Measurements from ENCODE around the gene REL.

DNA sequence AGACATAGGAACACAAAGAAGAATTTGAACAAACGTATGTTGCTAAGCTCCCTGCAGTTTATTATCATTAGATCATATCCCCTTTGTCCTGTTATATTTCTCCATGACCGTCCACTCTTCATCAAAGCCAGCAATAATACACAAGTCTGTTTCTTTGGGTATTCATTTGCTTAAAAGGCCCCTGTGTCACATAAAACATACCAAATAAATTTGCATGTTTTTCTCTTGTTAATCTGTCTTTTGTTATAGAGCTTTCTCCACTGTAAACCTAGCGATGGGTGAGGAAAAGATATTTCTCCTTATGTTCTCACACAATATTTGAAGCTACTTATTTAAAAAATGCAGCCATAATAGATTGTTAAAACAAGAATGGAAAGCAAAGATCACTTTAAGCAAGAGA lies 42.9 kb upstream of the REL start:
- TF ChIP-seq TARDBP (IDR thresholded peaks at IDR 0.05) (no peak), FOXM1 (IDR thresholded peaks at IDR 0.05; ENCODE audit: borderline replicate concordance) (no peak), FOXK2 (IDR thresholded peaks at IDR 0.05) (no peak), BHLHE40 (IDR thresholded peaks at IDR 0.05; ENCODE audit: borderline replicate concordance) (no peak), FOXA1 (IDR thresholded peaks at IDR 0.05) (no peak), SUZ12 (IDR thresholded peaks at IDR 0.05) (no peak), SP1 (IDR thresholded peaks at IDR 0.05) (no peak), ARNT (IDR thresholded peaks at IDR 0.05) (no peak), ELF4 (IDR thresholded peaks at IDR 0.05) (no peak), NFRKB (IDR thresholded peaks at IDR 0.05) (no peak), HDGF (IDR thresholded peaks at IDR 0.05; ENCODE audit: borderline replicate concordance) (no peak), CTBP1 (IDR thresholded peaks at IDR 0.05; ENCODE audit: borderline replicate concordance) (no peak), LEF1 (IDR thresholded peaks at IDR 0.05; ENCODE audit: borderline replicate concordance) (no peak)
- TF ChIP-seq, protein P1, sequence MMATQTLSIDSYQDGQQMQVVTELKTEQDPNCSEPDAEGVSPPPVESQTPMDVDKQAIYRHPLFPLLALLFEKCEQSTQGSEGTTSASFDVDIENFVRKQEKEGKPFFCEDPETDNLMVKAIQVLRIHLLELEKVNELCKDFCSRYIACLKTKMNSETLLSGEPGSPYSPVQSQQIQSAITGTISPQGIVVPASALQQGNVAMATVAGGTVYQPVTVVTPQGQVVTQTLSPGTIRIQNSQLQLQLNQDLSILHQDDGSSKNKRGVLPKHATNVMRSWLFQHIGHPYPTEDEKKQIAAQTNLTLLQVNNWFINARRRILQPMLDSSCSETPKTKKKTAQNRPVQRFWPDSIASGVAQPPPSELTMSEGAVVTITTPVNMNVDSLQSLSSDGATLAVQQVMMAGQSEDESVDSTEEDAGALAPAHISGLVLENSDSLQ (IDR thresholded peaks at IDR 0.05): no peak
